GM12875 (cell line): ENCODE results near the gene NRAP.

Source experiments
- H3K4me3 ChIP-seq: one replicate; pipeline ENCODE4 v1.5.1; 2011; ENCODE audit warnings: low read depth, low read length, control low read depth
- CTCF ChIP-seq: IDR thresholded peaks from 2 replicates; pipeline ENCODE4 v1.5.1; 2011; ENCODE audit warnings: low read depth, mild to moderate bottlenecking, control low read depth, inconsistent platforms, low read length, moderate library complexity, borderline replicate concordance; ENCODE audit not compliant: insufficient read depth

The NRAP gene

GRCh38 chr10:113648478-113648877, 15.4 kb downstream of the NRAP start:
- TF ChIP-seq CTCF: no peak
- H3K4me3 ChIP-seq: no peak overlapping the region

- TF ChIP-seq CTCF: no peak
- no peak overlapping the region for H3K4me3 ChIP-seq
Measured at GRCh38 chr10:113647812-113648211, 16.0 kb downstream of the NRAP start.

GRCh38 chr10:113646336-113647201, 17.3 kb downstream of the NRAP start:
- no peak overlapping the region for H3K4me3 ChIP-seq
- TF ChIP-seq CTCF: no peak

- no peak overlapping the region for H3K4me3 ChIP-seq
- TF ChIP-seq CTCF: no peak
Measured at GRCh38 chr10:113644185-113645120, 19.4 kb downstream of the NRAP start.

GRCh38 chr10:113643183-113643582, 20.7 kb downstream of the NRAP start:
- TF ChIP-seq CTCF: no peak

GRCh38 chr10:113641702-113642101, 22.1 kb downstream of the NRAP start:
- no peak for TF ChIP-seq CTCF
- no peak overlapping the region for H3K4me3 ChIP-seq

More at GRCh38 chr10:113643183-113643582, 20.7 kb downstream of the NRAP start:
- no peak overlapping the region for H3K4me3 ChIP-seq
